H7 (cell line): Measurements from ENCODE around the gene GLOD4. TPM values are rescaled to one million over a fixed set of nuclear protein-coding genes. Genes with fewer than 3 reads are reported as not detected.
A peak's percentile ranks its signal among the peaks of the same experiment; 100 is the strongest.
"Not testable (repeated sequence)": the region's sequence is repeated elsewhere in the genome, so short reads cannot be mapped to it uniquely, and the experiment has no call there.

Experiments
- DNase-seq: peaks from one replicate; pipeline ENCODE4 v3.0.0; 2012
- H3K27me3 ChIP-seq: 2 replicates; pipeline ENCODE4 v1.6.0; 2011; ENCODE audit warnings: mild to moderate bottlenecking, low read length; ENCODE audit not compliant: control insufficient read depth, insufficient read depth
- H3K36me3 ChIP-seq: replicated peaks from 2 replicates; pipeline ENCODE4 v1.5.1; 2011; ENCODE audit warnings: low read length; ENCODE audit not compliant: control insufficient read depth, insufficient read depth
- H3K4me3 ChIP-seq: 2 replicates; pipeline ENCODE4 v1.5.1; 2011; ENCODE audit warnings: low read depth, mild to moderate bottlenecking, control low read depth, low read length, moderate library complexity; ENCODE audit not compliant: insufficient read depth
- total RNA-seq: library from RNA; depleted of rRNA; stranded (reverse); fragments of >200 nt; shearing (Covaris generic); gene quantifications from 2 replicates; pipeline ENCODE4 v1.2.3, GENCODE V29; 2014; rRNA removed

GLOD4 gene, protein sequence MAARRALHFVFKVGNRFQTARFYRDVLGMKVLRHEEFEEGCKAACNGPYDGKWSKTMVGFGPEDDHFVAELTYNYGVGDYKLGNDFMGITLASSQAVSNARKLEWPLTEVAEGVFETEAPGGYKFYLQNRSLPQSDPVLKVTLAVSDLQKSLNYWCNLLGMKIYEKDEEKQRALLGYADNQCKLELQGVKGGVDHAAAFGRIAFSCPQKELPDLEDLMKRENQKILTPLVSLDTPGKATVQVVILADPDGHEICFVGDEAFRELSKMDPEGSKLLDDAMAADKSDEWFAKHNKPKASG
- 55.9 and 60.8 TPM in 2 replicates for total RNA-seq

DNA sequence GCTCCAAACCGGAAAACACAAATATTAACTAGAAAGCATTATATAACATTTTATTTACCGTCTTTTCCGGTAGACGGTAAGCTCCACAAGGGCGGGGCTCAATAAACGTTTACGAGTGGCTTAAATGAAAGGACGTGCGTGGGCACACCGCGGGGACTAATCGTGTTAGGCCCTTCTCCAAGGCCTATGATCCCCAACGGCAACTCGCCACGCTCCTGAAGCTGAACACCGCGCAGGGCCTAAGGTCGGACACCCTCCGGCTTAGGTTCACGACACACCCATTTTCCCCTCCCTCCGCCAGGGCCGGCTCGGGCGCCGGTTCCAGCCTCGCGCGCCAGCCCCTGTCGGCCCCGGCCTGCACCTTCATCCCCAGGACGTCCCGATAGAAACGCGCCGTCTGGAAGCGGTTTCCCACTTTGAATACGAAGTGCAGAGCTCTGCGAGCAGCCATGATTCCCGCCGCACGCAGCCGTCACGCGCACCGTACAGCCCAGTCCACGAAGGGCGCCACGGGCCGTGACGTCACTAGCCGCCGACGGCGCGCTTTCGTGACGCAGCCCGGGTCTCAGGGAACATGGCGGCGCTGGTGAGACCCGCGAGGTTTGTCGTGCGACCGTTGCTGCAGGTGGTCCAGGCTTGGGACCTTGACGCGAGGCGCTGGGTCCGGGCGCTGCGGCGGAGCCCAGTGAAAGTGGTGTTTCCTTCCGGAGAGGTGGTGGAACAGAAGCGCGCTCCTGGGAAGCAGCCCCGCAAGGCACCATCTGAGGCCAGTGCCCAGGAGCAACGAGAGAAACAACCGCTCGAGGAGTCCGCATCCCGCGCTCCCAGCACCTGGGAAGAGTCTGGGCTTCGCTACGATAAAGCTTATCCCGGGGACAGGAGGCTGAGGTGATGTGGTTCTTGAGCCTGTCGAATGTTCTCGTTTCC is at the start of gene GLOD4, which contains the start of gene MRM3:
Gene GLOD4 (minus strand): TSS at position 476 of the 927 bp plus-strand sequence. CDS start 25 bp downstream, at position 451.
Gene MRM3 (plus strand): TSS at position 549 of the 927 bp plus-strand sequence. CDS start 26 bp downstream, at position 575.
- Histone ChIP-seq H3K27me3 (no peaks in the 10 kb centered on the region), H3K4me3 (peak within 1 kb of the TSS; percentile 98), H3K36me3 (peaks cover 12% of the 10 kb centered on the region)
- DNase-seq = peak; percentile 96

DNA sequence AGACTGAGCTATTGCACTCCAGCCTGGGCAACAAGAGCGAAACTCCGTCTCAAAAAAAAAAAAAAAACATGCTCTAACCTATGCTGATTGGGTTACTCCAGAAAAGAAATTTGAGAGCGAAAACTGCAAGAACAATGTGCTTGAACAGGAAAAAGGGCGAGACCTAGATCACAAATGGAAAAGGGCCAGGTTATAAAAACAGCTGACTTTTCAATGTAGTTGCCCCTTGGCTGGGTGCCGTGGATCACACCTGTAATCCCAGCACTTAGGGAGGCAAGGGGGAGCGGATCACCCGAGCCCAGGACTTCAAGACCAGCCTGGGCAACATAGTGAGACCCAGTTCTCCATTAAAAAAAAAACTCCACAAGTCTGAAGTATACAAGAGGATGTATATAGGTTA is 48.9 kb upstream of the GLOD4 start:
- DNase-seq = no peak
- Histone ChIP-seq H3K4me3 (no peak overlapping the region), H3K27me3 (no peaks in the 10 kb centered on the region), H3K36me3 (no peaks in the 10 kb centered on the region)

DNA sequence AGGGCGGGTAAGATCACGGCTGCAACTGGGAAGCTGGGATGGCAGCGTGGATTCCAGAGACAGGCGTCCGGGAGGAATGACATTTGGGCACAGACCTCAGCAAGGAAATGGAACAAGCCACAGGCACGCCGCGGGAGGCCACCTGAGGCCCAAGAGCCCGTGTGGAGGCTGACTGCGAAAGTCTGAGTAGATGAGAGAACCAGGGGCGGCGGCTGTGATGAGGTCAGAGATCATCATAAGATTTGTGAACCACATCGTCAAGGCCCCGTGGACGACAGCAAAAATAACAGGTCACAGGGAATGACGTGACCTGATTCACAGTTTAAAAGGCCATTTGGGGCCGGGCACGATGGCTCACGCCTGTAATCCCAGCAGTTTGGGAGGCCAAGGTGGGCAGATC is 48.3 kb upstream of the GLOD4 start:
- no peaks in the 10 kb centered on the region for H3K36me3 ChIP-seq
- H3K27me3 ChIP-seq = no peaks in the 10 kb centered on the region
- no peak for DNase-seq
- H3K4me3 ChIP-seq = no peak overlapping the region

DNA sequence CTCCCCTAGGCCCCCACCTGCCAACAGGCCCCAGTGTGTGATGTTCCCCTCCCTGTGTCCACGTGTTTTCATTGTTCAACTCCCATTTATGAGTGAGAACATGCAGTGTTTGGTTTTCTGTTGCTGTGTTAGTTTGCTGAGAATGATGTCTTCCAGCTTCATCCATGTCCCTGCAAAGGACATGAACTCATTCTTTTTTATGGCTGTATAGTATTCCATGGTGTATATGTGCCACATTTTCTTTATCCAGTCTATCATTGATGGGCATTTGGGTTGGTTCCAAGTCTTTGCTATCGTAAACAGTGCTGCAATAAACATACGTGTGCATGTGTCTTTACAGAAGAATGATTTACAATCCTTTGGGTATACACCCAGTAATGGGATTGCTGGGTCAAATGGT is 47.5 kb upstream of the GLOD4 start:
- H3K27me3 ChIP-seq = not testable (repeated sequence)

DNA sequence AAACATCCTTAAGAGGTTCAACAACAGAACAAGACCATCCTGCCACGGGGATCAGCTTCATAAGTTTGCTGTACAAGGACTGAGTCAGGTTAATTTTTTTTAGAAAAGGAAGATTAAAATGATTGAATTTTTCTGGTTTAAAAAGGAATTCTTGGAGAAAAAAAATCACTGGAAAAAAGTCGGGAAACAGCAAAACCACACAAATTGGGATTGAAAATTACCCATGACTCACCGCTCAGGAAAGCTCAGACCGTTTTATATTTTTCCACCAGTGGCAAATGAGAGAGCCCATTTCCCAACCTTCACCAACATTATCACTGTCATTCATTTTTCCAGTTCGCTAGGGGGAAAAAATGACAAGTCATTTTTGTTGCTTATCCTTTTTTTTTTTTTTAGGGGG is 46.7 kb upstream of the GLOD4 start:
- no peaks in the 10 kb centered on the region for H3K36me3 ChIP-seq
- H3K4me3 ChIP-seq = no peak overlapping the region
- H3K27me3 ChIP-seq = no peaks in the 10 kb centered on the region
- DNase-seq = no peak

More for the DNA sequence above, 47.5 kb upstream of the GLOD4 start:
- H3K36me3 ChIP-seq, DNase-seq, H3K4me3 ChIP-seq: not testable (repeated sequence)

DNA sequence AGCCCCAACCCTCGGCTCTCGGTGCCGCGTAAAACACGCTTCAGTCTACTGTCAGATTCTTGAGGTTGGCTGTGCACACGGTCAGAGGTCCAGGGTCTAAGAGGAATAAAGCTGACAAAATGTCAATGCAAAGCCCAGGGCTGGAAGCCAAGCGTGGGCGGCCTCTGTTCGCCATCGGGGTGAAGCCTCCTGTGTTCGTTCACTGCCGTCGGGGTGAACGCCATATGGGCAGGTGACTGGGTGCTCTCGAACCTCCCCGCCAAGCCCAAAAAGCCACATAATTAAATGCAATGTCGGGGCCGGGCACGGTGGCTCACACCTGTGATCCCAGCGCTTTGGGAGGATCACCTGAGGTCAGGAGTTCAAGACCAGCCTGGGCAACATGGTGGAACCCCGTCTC is 44.7 kb upstream of the GLOD4 start:
- Histone ChIP-seq H3K27me3 (no peaks in the 10 kb centered on the region), H3K4me3 (no peak overlapping the region), H3K36me3 (peaks cover 7% of the 10 kb centered on the region)
- no peak for DNase-seq

DNA sequence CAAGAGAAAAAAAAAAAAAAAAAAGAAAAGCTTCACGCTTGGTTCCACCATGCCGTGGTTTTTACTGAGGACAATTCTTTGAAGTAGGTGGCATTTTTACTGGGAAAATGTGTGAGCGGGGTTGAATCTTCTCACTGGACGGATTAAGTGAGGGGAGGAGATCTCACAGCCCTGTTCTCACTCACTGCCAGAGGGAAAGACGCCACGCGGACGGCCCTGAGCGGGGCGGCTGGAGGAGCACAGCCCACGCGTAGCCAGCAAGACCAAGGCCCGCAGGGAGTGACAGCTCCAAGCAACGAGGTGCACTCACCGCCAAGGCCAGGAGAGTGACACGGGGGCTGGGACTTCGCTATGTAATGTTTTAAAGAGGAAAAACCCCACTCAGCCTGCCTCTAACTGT is 43.1 kb upstream of the GLOD4 start:
- Histone ChIP-seq H3K27me3 (no peaks in the 10 kb centered on the region), H3K4me3 (no peak overlapping the region), H3K36me3 (peaks cover 7% of the 10 kb centered on the region)
- DNase-seq = no peak

DNA sequence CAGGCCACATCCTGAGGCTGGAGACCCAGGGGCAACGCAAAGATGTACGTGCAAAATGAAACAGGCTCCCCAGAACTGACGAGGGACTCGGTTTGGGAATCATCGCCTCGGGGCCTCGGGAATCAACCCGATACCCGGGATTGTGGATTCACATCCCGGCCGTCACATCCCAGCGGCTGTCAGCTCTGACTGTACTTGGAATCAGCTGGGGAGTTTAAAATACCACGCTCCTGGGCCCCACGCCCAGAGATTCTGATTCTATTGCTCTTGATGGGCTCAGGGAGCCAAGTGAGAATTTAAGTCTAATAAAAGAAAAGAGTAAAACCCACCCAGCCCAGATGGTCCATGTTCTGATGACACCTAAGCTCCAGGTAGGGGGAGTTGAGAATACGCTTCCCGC is 42.3 kb upstream of the GLOD4 start:
- H3K36me3 ChIP-seq = peaks cover 12% of the 10 kb centered on the region
- DNase-seq = no peak
- H3K27me3 ChIP-seq = no peaks in the 10 kb centered on the region
- H3K4me3 ChIP-seq = no peak overlapping the region

DNA sequence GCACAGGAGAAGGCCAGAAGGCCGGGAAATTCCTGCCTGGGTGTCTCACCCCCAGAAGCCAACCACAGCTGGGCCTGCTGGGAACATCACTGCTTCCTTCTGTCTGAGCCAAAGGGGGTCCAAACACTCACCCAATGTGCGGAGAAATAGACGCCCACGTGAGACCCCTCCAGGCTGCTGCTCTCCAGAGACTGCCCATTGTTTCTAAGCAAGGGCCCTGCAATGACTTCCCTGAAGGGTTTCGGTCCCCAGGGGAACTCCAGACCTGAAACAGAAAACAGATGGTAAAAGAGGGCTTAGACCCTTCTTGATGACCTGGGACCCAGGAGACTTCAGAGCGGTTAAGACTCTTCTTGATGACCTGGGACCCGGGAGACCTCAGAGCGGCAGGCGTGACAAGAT is 41.4 kb upstream of the GLOD4 start:
- peaks cover 13% of the 10 kb centered on the region for H3K36me3 ChIP-seq
- DNase-seq = no peak

DNA sequence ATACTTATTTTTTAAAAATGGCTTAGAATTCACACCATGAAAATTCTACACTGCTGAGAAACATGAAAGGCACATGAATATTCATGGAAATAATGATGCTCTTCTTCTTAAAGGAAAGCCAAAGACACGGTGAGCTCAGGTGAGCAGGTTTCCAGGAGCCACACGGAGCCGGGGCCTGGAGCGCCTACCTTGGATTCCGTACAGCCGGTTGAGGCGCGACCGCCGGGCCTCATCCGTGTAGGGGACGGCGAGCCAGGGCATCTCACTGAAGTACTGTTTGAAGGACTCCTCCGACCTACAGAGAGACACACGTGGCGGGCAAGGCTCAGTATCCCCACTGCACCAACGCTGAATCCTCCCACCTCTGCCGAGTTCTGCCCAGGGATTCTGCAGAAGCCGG is 37.2 kb upstream of the GLOD4 start:
- Histone ChIP-seq H3K4me3 (no peak overlapping the region), H3K27me3 (no peaks in the 10 kb centered on the region), H3K36me3 (peaks cover 23% of the 10 kb centered on the region)
- peak; percentile 39 for DNase-seq

More for the DNA sequence above, 41.4 kb upstream of the GLOD4 start:
- no peaks in the 10 kb centered on the region for H3K27me3 ChIP-seq
- H3K4me3 ChIP-seq = no peak overlapping the region

DNA sequence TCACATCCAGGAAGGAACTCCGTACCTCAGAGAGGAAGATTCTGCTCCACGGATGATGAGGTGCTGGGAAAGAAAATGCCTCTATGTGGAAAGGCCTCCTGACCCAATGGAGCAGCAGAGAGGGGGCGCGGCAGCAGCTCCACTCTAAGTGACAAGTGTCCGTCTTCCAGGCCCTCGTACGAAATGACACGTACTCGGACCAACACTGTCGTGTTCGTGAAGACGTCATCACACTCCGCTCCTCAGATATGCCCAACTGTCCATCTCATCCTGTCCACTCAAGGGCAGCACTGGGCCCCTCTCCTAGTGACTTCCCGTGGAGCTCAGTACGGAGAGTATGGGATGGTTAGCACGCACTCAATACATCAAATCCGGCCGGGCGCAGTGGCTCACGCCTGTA is 32.3 kb upstream of the GLOD4 start:
- Histone ChIP-seq H3K4me3 (no peak overlapping the region), H3K36me3 (peaks cover 18% of the 10 kb centered on the region)
- no peak for DNase-seq

DNA sequence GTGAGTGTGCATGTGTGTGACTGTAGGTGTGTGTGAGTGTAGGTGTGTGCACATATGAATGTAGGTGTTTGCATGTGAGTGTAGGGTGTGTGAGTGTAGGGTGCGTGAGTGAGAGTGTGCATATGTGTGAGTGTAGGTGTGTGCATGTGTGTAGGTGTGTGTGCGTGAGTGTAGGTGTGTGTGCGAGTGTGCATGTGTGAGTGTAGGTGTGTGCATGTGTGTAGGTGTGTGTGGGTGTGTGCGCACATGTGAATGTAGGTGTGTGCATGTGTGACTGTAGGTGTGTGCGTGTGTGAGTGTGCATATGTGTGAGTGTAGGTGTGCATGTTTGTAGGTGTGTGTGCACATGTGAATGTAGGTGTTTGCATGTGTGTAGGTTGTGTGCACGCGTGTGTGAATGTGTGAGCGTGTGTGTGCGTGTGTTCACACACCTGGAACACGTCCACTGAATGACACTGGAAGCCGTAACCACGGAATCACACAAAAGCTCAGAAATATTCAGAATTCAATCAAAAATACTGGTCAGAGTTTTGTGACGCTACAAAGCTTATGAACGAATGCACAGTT is 30.6 kb upstream of the GLOD4 start:
- Histone ChIP-seq H3K27me3 (no peaks in the 10 kb centered on the region), H3K4me3 (no peak overlapping the region), H3K36me3 (peaks cover 19% of the 10 kb centered on the region)
- no peak for DNase-seq

More for the DNA sequence above, 32.3 kb upstream of the GLOD4 start:
- H3K27me3 ChIP-seq = no peaks in the 10 kb centered on the region

DNA sequence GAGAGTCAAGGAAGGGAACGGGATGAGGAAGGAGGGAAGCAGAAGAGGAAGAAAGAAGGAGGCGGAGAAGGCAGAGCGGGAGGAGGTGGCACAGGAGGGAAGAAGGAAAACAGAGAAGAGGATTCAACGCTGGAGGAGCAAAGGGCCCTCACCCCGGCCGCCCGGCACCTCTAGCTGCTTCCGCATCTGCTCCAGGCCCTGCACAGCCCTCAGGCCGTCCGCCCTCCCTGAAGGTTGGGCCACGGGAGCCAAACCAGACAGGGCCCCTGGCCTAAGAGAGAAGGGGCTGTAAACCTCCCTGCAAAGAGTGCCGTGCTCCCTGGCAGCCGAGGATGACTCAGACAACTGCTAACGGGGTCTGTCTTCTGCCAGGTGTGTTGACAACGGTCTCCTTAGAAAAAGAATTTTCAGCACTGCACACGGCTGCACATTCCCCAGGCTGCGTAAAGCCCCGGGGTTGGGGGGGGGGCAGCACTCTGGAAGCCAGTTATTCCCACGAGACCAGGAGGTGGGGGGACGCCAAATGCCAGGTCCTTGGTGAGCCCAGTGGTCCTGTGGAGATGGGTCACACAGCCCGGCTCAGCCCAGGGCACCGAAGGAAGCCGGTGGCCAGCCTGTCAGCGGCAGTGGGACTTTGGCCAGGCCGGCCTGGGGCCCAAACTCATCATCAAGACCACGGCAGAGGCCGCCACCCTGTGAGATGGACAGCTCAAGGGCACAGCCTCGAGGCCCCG is 29.1 kb upstream of the GLOD4 start:
- DNase-seq = peak; percentile 63
- H3K27me3 ChIP-seq = no peaks in the 10 kb centered on the region
- H3K36me3 ChIP-seq = peaks cover 15% of the 10 kb centered on the region
- no peak overlapping the region for H3K4me3 ChIP-seq
